A549 (cell line): ENCODE data around the gene ANO3. TPM values are rescaled to one million over a fixed set of nuclear protein-coding genes. Genes with fewer than 3 reads are reported as not detected.

Experiments
- ATAC-seq, 2 experiments: fragments of 200-7000 bp in 1 of 2; fragments of >200 bp in 1 of 2; cut with Nextera tagmentation in 1 of 2; cut with Tn5 transposase in 1 of 2; 3 replicates each; pipeline versions ENCODE4 v1.8.0 to v1.9.1; 2018 to 2020; ENCODE audit warnings: mild to moderate bottlenecking in 1 of 2, moderate library complexity in 1 of 2
- CTCF ChIA-PET: fragments of 300-600 bp; sonication (Branson Sonifier 250); formaldehyde crosslinking; extraction: SDS; loops from one replicate; lab custom pipeline; 2021; ENCODE audit warnings: antibody characterized with exemption, inconsistent platforms; lab: Yijun Ruan, JAX
- POLR2A ChIA-PET: fragments of 350-600 bp; formaldehyde crosslinking; extraction: SDS; loops from one replicate; lab custom pipeline; 2021; ENCODE audit warnings: antibody characterized with exemption, inconsistent platforms; lab: Yijun Ruan, JAX
- DNase-seq, 2 experiments: peaks; one replicate each; pipeline versions ENCODE4 v3.0.0 to v3.0.0-alpha.2; 2011 to 2016; ENCODE audit warnings: low read depth in 1 of 2, low spot score in 1 of 2
- FAIRE-seq: peaks from 2 replicates; lab custom pipeline; 2011; peaks lifted over from hg19 to GRCh38; lab: Jason Lieb, UNC
- H3K27ac ChIP-seq, 2 experiments: fragments of >200 bp; sonication (Bioruptor Twin); formaldehyde crosslinking; 3 replicates each; pipeline ENCODE4 v1.5.1; 2016 to 2017
- H3K4me1 ChIP-seq: fragments of >200 bp; sonication (Bioruptor Twin); formaldehyde crosslinking; 3 replicates; pipeline ENCODE4 v1.6.1; 2016
- H3K4me2 ChIP-seq: fragments of >200 bp; sonication (Bioruptor Twin); formaldehyde crosslinking; 3 replicates; pipeline ENCODE4 v1.6.1; 2016
- H3K4me3 ChIP-seq: fragments of >200 bp; sonication (Bioruptor Twin); formaldehyde crosslinking; 3 replicates; pipeline ENCODE4 v1.5.1; 2016
- H3K9me3 ChIP-seq: fragments of >200 bp; sonication (Bioruptor Twin); formaldehyde crosslinking; 3 replicates; pipeline ENCODE4 v1.6.1; 2016
- BHLHE40 ChIP-seq: IDR thresholded peaks from 2 replicates; pipeline ENCODE4 v1.6.1; 2012; ENCODE audit warnings: low read depth, low read length, inconsistent platforms
- CEBPB ChIP-seq, 2 experiments: fragments of >200 bp in 1 of 2; sonication (Bioruptor Twin) in 1 of 2; formaldehyde crosslinking in 1 of 2; IDR thresholded peaks; 2 replicates each; pipeline ENCODE4 v1.6.1; 2012 to 2016
- CHD2 ChIP-seq: fragments of 150-350 bp; IDR thresholded peaks from 2 replicates; pipeline ENCODE4 v1.6.1; 2014; ENCODE audit warnings: low read length; ENCODE audit not compliant: partially characterized antibody
- CHD4 ChIP-seq: fragments of 200-600 bp; sonication (generic); IDR thresholded peaks from 2 replicates; pipeline ENCODE4 v1.6.1; 2016; ENCODE audit warnings: antibody characterized with exemption, mild to moderate bottlenecking, borderline replicate concordance
- EHF ChIP-seq: fragments of 250-450 bp; sonication (Bioruptor Pico); IDR thresholded peaks from 2 replicates; pipeline ENCODE4 v1.5.0; 2020; ENCODE audit warnings: mild to moderate bottlenecking
- EP300 ChIP-seq, 2 experiments: fragments of >200 bp; sonication (Bioruptor Twin); formaldehyde crosslinking; IDR thresholded peaks; 2 replicates in 1 of 2; 3 replicates in 1 of 2; pipeline ENCODE4 v1.6.1; 2016 to 2017
- FOSB ChIP-seq: fragments of 250-450 bp; sonication (Bioruptor Pico); IDR thresholded peaks from 2 replicates; pipeline ENCODE4 v1.5.0; 2020; ENCODE audit warnings: mild to moderate bottlenecking, moderate library complexity
- FOXS1 ChIP-seq: fragments of 250-450 bp; sonication (Bioruptor Pico); IDR thresholded peaks from 2 replicates; pipeline ENCODE4 v1.5.0; 2020; ENCODE audit warnings: mild to moderate bottlenecking, moderate library complexity
- HDAC2 ChIP-seq: fragments of 200-600 bp; sonication (generic); IDR thresholded peaks from 2 replicates; pipeline ENCODE4 v1.6.1; 2016
- HEYL ChIP-seq: fragments of 250-450 bp; sonication (Bioruptor Pico); IDR thresholded peaks from 2 replicates; pipeline ENCODE4 v1.8.0; 2021; ENCODE audit warnings: mild to moderate bottlenecking, moderate library complexity
- JUN ChIP-seq, 2 experiments: fragments of >200 bp; sonication (Bioruptor Twin); formaldehyde crosslinking; IDR thresholded peaks; 2 replicates in 1 of 2; 3 replicates in 1 of 2; pipeline ENCODE4 v1.6.1; 2016 to 2017
- KDM1A ChIP-seq: fragments of 200-600 bp; sonication (generic); IDR thresholded peaks from 2 replicates; pipeline ENCODE4 v1.6.1; 2016; ENCODE audit warnings: low read depth, mild to moderate bottlenecking
- MAFK ChIP-seq: fragments of 450-650 bp; IDR thresholded peaks from 2 replicates; pipeline ENCODE4 v1.6.1; 2014; ENCODE audit not compliant: partially characterized antibody
- MAZ ChIP-seq: fragments of 150-350 bp; IDR thresholded peaks from 2 replicates; pipeline ENCODE4 v1.6.1; 2014; ENCODE audit warnings: antibody characterized with exemption, low read depth, low read length, borderline replicate concordance
- NPAS2 ChIP-seq: fragments of 250-450 bp; sonication (Bioruptor Pico); IDR thresholded peaks from 2 replicates; pipeline ENCODE4 v1.8.0; 2022; ENCODE audit warnings: mild to moderate bottlenecking, moderate library complexity, borderline replicate concordance
- PHF8 ChIP-seq: fragments of 200-600 bp; sonication (generic); IDR thresholded peaks from 2 replicates; pipeline ENCODE4 v1.6.1; 2016; ENCODE audit warnings: low read depth, mild to moderate bottlenecking, antibody characterized with exemption, moderate library complexity, borderline replicate concordance
- POLR2A ChIP-seq: IDR thresholded peaks from 2 replicates; pipeline ENCODE4 v1.6.1; 2012; ENCODE audit warnings: mild to moderate bottlenecking, low read length
- RAD21 ChIP-seq, 2 experiments: fragments of >200 bp in 1 of 2; sonication (Bioruptor Twin) in 1 of 2; formaldehyde crosslinking in 1 of 2; IDR thresholded peaks in 1 of 2; conservative IDR thresholded peaks in 1 of 2; 2 replicates in 1 of 2; 3 replicates in 1 of 2; pipeline ENCODE4 v1.6.1; 2012 to 2018; ENCODE audit warnings: inconsistent platforms in 1 of 2
- RCOR1 ChIP-seq: fragments of 150-350 bp; IDR thresholded peaks from 2 replicates; pipeline ENCODE4 v1.6.1; 2014; ENCODE audit warnings: antibody characterized with exemption, low read length, low read depth
- RFX5 ChIP-seq: fragments of 450-650 bp; IDR thresholded peaks from 2 replicates; pipeline ENCODE4 v1.7.1; 2014; ENCODE audit warnings: antibody characterized with exemption, mild to moderate bottlenecking, moderate library complexity
- SREBF2 ChIP-seq: fragments of 450-650 bp; IDR thresholded peaks from 2 replicates; pipeline ENCODE4 v1.6.1; 2014; ENCODE audit warnings: mild to moderate bottlenecking, moderate library complexity
- TP53 ChIP-seq: fragments of 250-450 bp; sonication (Bioruptor Pico); IDR thresholded peaks from 2 replicates; pipeline ENCODE4 v1.5.0; 2021; ENCODE audit warnings: mild to moderate bottlenecking, moderate library complexity
- ZC3H11A ChIP-seq: fragments of 450-650 bp; IDR thresholded peaks from 2 replicates; pipeline ENCODE4 v1.6.1; 2014; ENCODE audit warnings: antibody characterized with exemption, mild to moderate bottlenecking
- ZSCAN20 ChIP-seq: fragments of 250-450 bp; sonication (Bioruptor Pico); IDR thresholded peaks from 2 replicates; pipeline ENCODE4 v1.8.0; 2022; ENCODE audit warnings: mild to moderate bottlenecking, moderate library complexity
- WGBS: methylation state at CpG from one replicate; pipeline ENCODE4 v1.1.6; 2017; ENCODE audit errors: missing lambda C conversion rate; 5-methylcytosine and 5-hydroxymethylcytosine counted together
- polyA plus RNA-seq, 4 experiments: library from polyadenylated mRNA; depleted of rRNA in 3 of 4; stranded (reverse); fragments of >200 nt; fragmentation: RNase III in 1 of 4; extraction: RNeasy Plus Mini Kit Qiagen cat#74134 plus additional on column Dnase treatment in 1 of 4; gene quantifications; 2 replicates in 3 of 4; 3 replicates in 1 of 4; pipeline ENCODE4 v1.2.3, GENCODE V29; 2011 to 2017
- TF ChIP-seq, protein P1 (sequence below): fragments of >200 bp; sonication (Bioruptor Twin); formaldehyde crosslinking; IDR thresholded peaks from 2 replicates; pipeline ENCODE4 v1.6.1; 2016
- TF ChIP-seq, protein P2 (sequence below): fragments of >200 bp; sonication (Bioruptor Twin); formaldehyde crosslinking; IDR thresholded peaks from 3 replicates; pipeline ENCODE4 v1.5.1; 2016
- TF ChIP-seq, protein P3 (sequence below): IDR thresholded peaks from 2 replicates; pipeline ENCODE4 v1.6.1; 2012
- TF ChIP-seq, protein P4 (sequence below): fragments of 150-350 bp; IDR thresholded peaks from 2 replicates; pipeline ENCODE4 v1.6.1; 2014; ENCODE audit warnings: low read depth, mild to moderate bottlenecking, low read length
- TF ChIP-seq, protein P5 (sequence below): fragments of >200 bp; sonication (Bioruptor Twin); formaldehyde crosslinking; IDR thresholded peaks from 3 replicates; pipeline ENCODE4 v1.6.1; 2016

Gene ANO3
- polyA plus RNA-seq, 2 of the 4 experiments (the other 2 are of a cell fraction) = not detected

DNA sequence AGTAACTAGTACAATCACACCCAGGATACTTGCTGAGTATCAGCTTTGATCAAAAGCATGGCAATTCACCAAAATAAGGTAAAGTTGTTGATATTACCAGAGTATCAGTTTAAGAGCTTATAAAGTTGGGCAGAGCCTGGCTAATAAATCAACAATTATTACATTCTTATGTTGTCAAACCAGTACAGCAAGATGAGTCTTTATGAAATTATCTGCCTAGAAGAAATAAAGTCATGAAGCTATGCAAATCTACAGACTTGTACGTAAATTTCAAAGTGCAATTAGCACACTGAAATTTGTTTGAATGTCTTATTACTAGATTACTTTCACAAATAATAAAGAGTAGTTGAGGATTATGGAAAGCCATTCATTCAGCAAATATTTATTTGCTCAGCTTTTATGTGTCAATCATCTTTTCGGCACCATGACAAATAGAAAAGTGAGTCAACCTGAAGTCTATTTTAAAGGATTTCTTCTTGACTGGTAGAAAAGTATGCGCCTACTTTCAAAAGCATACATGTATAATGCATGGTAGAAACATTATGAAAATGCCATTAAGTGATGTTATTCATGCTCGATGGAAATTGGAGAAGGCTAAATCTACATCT, 5.0 kb upstream of the ANO3 start:
- POLR2A ChIA-PET = no interaction called here
- Histone ChIP-seq H3K4me2 (no peak overlapping the region), H3K9me3 (no peaks in the 10 kb centered on the region), H3K27ac (no peak overlapping the region), H3K4me3 (no peak overlapping the region)
- CTCF ChIA-PET = no interaction called here
- WGBS = 5% methylated on average over 4 of the region's 4 CpGs
- ATAC-seq (no peak), FAIRE-seq (no peak)
- TF ChIP-seq CEBPB (IDR thresholded peaks at IDR 0.05) (no peak), ZC3H11A (no peak), CHD4 (no peak), SREBF2 (no peak), HDAC2 (no peak), RCOR1 (no peak), CHD2 (no peak), RFX5 (no peak), EP300 (IDR thresholded peaks at IDR 0.05) (no peak), HEYL (CRISPR knock-in tag) (no peak)
- TF ChIP-seq, protein P1, sequence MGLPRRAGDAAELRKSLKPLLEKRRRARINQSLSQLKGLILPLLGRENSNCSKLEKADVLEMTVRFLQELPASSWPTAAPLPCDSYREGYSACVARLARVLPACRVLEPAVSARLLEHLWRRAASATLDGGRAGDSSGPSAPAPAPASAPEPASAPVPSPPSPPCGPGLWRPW = no peak
- TF ChIP-seq, all 56 proteins: peak for 0
- no peaks in the 10 kb centered on the region for H3K4me1 ChIP-seq
- DNase-seq = no peak

DNA sequence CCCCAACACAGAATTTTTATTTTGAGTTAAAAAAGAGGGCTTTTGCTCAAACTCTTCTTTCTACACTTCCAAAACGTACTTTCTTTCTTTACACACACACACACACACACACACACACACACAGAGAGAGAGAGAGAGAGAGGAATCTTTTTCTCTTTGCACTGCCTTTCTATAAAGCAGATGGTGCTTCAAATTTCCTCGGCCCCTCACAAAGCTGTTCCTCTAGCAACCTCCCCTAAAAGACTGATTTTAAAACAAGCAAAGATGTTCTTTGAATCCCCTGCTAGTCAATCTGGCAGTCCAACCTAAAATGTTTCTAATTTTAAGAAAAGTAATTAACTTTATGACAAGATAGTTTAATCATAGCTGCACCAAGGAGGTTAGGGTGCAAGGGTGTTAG, 2.7 kb upstream of the ANO3 start:
- FAIRE-seq (no peak), DNase-seq (no peak), ATAC-seq (no peak)
- H3K4me1 ChIP-seq = no peaks in the 10 kb centered on the region
- H3K4me2 ChIP-seq = no peak overlapping the region
- H3K9me3 ChIP-seq = no peaks in the 10 kb centered on the region
- no peak overlapping the region for H3K27ac ChIP-seq
- TF ChIP-seq BHLHE40 (no peak), MAFK (no peak), KDM1A (no peak), RAD21 (conservative IDR thresholded peaks at IDR 0.05 in 1 of 2, IDR thresholded peaks at IDR 0.05 in 1 of 2) (no peak), EHF (CRISPR knock-in tag) (no peak), PHF8 (no peak), HDAC2 (no peak)
- TF ChIP-seq, protein P2, sequence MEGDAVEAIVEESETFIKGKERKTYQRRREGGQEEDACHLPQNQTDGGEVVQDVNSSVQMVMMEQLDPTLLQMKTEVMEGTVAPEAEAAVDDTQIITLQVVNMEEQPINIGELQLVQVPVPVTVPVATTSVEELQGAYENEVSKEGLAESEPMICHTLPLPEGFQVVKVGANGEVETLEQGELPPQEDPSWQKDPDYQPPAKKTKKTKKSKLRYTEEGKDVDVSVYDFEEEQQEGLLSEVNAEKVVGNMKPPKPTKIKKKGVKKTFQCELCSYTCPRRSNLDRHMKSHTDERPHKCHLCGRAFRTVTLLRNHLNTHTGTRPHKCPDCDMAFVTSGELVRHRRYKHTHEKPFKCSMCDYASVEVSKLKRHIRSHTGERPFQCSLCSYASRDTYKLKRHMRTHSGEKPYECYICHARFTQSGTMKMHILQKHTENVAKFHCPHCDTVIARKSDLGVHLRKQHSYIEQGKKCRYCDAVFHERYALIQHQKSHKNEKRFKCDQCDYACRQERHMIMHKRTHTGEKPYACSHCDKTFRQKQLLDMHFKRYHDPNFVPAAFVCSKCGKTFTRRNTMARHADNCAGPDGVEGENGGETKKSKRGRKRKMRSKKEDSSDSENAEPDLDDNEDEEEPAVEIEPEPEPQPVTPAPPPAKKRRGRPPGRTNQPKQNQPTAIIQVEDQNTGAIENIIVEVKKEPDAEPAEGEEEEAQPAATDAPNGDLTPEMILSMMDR = no peak
- TF ChIP-seq, protein P3, sequence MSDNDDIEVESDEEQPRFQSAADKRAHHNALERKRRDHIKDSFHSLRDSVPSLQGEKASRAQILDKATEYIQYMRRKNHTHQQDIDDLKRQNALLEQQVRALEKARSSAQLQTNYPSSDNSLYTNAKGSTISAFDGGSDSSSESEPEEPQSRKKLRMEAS = no peak
- no peak overlapping the region for H3K4me3 ChIP-seq
- WGBS = 10% methylated on average over 2 of the region's 2 CpGs
- ChIA-PET POLR2A (no interaction called here), CTCF (no interaction called here)

DNA sequence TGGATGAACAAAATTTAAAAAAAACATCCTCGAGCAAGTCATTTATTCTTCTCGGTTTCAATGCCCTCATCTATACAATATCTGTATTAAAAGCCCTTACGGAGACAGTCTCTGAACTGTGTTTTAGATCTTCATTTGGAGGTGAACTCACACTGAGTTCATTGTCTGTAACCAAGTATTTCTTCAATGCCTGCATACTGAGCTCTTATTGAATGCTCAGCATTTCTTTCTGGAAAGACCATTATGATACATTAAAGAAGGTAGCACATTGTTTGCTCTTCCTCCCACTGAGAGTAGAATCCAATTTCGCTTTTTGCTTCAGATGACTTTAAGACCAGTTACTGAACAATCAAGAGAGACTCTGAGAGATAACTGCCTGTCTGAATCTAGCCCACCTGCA, 1.7 kb upstream of the ANO3 start:
- ATAC-seq (no peak), DNase-seq (no peak), FAIRE-seq (no peak)
- Histone ChIP-seq H3K4me2 (no peak overlapping the region), H3K4me1 (no peaks in the 10 kb centered on the region), H3K4me3 (no peak overlapping the region), H3K27ac (no peak overlapping the region), H3K9me3 (no peaks in the 10 kb centered on the region)
- ChIA-PET CTCF (interaction anchor here (0.6 to 1.1 kb wide), 2 partner anchors 34 to 901 kb away, joined by 3 read pairs; no protein-coding TSS in a partner anchor), POLR2A (no interaction called here)
- 16% methylated on average over 4 of the region's 4 CpGs for WGBS
- no peak for TF ChIP-seq ZSCAN20 (CRISPR knock-in tag)
- TF ChIP-seq, protein P4, sequence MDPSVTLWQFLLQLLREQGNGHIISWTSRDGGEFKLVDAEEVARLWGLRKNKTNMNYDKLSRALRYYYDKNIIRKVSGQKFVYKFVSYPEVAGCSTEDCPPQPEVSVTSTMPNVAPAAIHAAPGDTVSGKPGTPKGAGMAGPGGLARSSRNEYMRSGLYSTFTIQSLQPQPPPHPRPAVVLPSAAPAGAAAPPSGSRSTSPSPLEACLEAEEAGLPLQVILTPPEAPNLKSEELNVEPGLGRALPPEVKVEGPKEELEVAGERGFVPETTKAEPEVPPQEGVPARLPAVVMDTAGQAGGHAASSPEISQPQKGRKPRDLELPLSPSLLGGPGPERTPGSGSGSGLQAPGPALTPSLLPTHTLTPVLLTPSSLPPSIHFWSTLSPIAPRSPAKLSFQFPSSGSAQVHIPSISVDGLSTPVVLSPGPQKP = no peak
- TF ChIP-seq, protein P5, sequence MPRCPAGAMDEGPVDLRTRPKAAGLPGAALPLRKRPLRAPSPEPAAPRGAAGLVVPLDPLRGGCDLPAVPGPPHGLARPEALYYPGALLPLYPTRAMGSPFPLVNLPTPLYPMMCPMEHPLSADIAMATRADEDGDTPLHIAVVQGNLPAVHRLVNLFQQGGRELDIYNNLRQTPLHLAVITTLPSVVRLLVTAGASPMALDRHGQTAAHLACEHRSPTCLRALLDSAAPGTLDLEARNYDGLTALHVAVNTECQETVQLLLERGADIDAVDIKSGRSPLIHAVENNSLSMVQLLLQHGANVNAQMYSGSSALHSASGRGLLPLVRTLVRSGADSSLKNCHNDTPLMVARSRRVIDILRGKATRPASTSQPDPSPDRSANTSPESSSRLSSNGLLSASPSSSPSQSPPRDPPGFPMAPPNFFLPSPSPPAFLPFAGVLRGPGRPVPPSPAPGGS = no peak
- no peak for TF ChIP-seq MAZ
- no peak for TF ChIP-seq NPAS2 (CRISPR knock-in tag)
- no peak for TF ChIP-seq CEBPB (IDR thresholded peaks at IDR 0.05)
- no peak for TF ChIP-seq ZC3H11A
- TF ChIP-seq TP53 = no peak
- TF ChIP-seq FOXS1 (CRISPR knock-in tag) = no peak
- no peak for TF ChIP-seq KDM1A
- no peak for TF ChIP-seq JUN (IDR thresholded peaks at IDR 0.05)
- no peak for TF ChIP-seq POLR2A
- TF ChIP-seq, protein P2 = no peak
- no peak for TF ChIP-seq FOSB
